Panc1 (cell line): ENCODE results near the gene PEX7. TPM values are rescaled to one million over a fixed set of nuclear protein-coding genes. Genes with fewer than 3 reads are reported as not detected.

Experiments
- ATAC-seq: fragments of 200-7000 bp; cut with Tn5 transposase; 2 replicates; pipeline ENCODE4 v1.9.1; 2020; ENCODE audit warnings: mild to moderate bottlenecking, moderate library complexity
- BruUV-seq: library from RNA; stranded (reverse); fragments of 400-500 nt; replicated peaks from 2 replicates; lab custom pipeline; 2021; lab: Mats Ljungman, UMichigan
- CTCF ChIA-PET: fragments of 300-600 bp; sonication (Branson Sonifier 250); formaldehyde crosslinking; loops from one replicate; lab custom pipeline; 2022; ENCODE audit warnings: antibody characterized with exemption; lab: Charles Lee
- POLR2A ChIA-PET: fragments of 300-600 bp; sonication (Branson Sonifier 250); formaldehyde crosslinking; loops from one replicate; lab custom pipeline; 2022; ENCODE audit warnings: antibody characterized with exemption; lab: Charles Lee
- DNase-seq: peaks from one replicate; pipeline ENCODE4 v3.0.0-alpha.2; 2010; ENCODE audit warnings: low read depth, low spot score
- H3K27ac ChIP-seq: 2 replicates; pipeline ENCODE4 v1.5.1; 2011; ENCODE audit warnings: mild to moderate bottlenecking, low read length, inconsistent platforms
- H3K27me3 ChIP-seq: fragments of 200-500 bp; sonication (Bioruptor generic); 2 replicates; pipeline ENCODE4 v1.6.0; 2014; ENCODE audit warnings: low read length, inconsistent platforms; ENCODE audit not compliant: control insufficient read depth, insufficient read depth
- H3K36me3 ChIP-seq: fragments of 200-500 bp; sonication (Bioruptor generic); 2 replicates; pipeline ENCODE4 v1.5.1; 2014; ENCODE audit warnings: inconsistent platforms, mild to moderate bottlenecking, low read length, moderate library complexity; ENCODE audit not compliant: control insufficient read depth, insufficient read depth
- H3K4me1 ChIP-seq: 2 replicates; pipeline ENCODE4 v1.5.1; 2011; ENCODE audit warnings: inconsistent platforms, mild to moderate bottlenecking, low read length, moderate library complexity; ENCODE audit not compliant: control insufficient read depth, insufficient read depth
- H3K4me3 ChIP-seq, 2 experiments: 2 replicates each; pipeline ENCODE4 v1.5.1; 2011 to 2012; ENCODE audit warnings: low read depth in 2 of 2, low read length in 2 of 2, mild to moderate bottlenecking in 2 of 2, inconsistent platforms in 1 of 2, moderate library complexity in 1 of 2
- H3K9me3 ChIP-seq: fragments of 200-500 bp; sonication (Bioruptor generic); 2 replicates; pipeline ENCODE4 v1.5.1; 2014; ENCODE audit warnings: low read depth, mild to moderate bottlenecking, inconsistent platforms, low read length, moderate library complexity; ENCODE audit not compliant: control insufficient read depth, insufficient read depth
- POLR2AphosphoS5 ChIP-seq: IDR thresholded peaks from 2 replicates; pipeline ENCODE4 v1.6.1; 2012; ENCODE audit warnings: mild to moderate bottlenecking, low read depth, low read length, moderate library complexity
- REST ChIP-seq, 2 experiments: IDR thresholded peaks; 2 replicates each; pipeline ENCODE4 v1.6.1; 2011 to 2012; ENCODE audit warnings: low read depth in 2 of 2, control low read depth in 1 of 2, low read length in 1 of 2, mild to moderate bottlenecking in 1 of 2, moderate library complexity in 1 of 2; ENCODE audit not compliant: insufficient read depth in 1 of 2
- SIN3A ChIP-seq: IDR thresholded peaks from 2 replicates; pipeline ENCODE4 v1.6.1; 2012; ENCODE audit warnings: low read depth, mild to moderate bottlenecking, low read length, moderate library complexity, borderline replicate concordance; ENCODE audit not compliant: insufficient read depth
- TCF7L2 ChIP-seq: IDR thresholded peaks from 2 replicates; pipeline ENCODE4 v1.6.1; 2011; ENCODE audit warnings: mild to moderate bottlenecking, low read depth, low read length, inconsistent platforms
- in situ Hi-C: cut with HindIII; loops from 2 replicates; pipeline ENCODE4 v1.10.0; 2016; ENCODE audit warnings: low sequenced_read_pairs, low pct_unique_long_range_greater_than_20kb
- intact Hi-C: fragments of 100-400 bp; cut with micrococcal nuclease; formaldehyde crosslinking; loops from one replicate; pipeline ENCODE4 v1.10.0; 2022; ENCODE audit not compliant: unreplicated experiment
- total RNA-seq: library from RNA; stranded (reverse); gene quantifications from one replicate; pipeline ENCODE4 v1.2.1, GENCODE V29; 2021; ENCODE audit not compliant: unreplicated experiment
- TF ChIP-seq, protein P1 (sequence below): fragments of 450-650 bp; IDR thresholded peaks from 2 replicates; pipeline ENCODE4 v1.5.1; 2017; ENCODE audit warnings: mild to moderate bottlenecking

The PEX7 gene
- total RNA-seq, 1 experiment from 2014 or later: 8.8 TPM

- Histone ChIP-seq H3K36me3 (no peaks in the 10 kb centered on the region; the same call in 1 of the 2 replicates), H3K27ac (no peak overlapping the region), H3K4me1 (no peaks in the 10 kb centered on the region), H3K9me3 (no peaks in the 10 kb centered on the region), H3K27me3 (no peaks in the 10 kb centered on the region), H3K4me3 (no peak overlapping the region)
- TF ChIP-seq TCF7L2 (no peak), SIN3A (no peak), POLR2AphosphoS5 (no peak), REST (IDR thresholded peaks at IDR 0.05; ENCODE audit: insufficient read depth in 1 of 2, low read depth in 2 of 2, low read length in 1 of 2) (no peak)
- TF ChIP-seq, protein P1, sequence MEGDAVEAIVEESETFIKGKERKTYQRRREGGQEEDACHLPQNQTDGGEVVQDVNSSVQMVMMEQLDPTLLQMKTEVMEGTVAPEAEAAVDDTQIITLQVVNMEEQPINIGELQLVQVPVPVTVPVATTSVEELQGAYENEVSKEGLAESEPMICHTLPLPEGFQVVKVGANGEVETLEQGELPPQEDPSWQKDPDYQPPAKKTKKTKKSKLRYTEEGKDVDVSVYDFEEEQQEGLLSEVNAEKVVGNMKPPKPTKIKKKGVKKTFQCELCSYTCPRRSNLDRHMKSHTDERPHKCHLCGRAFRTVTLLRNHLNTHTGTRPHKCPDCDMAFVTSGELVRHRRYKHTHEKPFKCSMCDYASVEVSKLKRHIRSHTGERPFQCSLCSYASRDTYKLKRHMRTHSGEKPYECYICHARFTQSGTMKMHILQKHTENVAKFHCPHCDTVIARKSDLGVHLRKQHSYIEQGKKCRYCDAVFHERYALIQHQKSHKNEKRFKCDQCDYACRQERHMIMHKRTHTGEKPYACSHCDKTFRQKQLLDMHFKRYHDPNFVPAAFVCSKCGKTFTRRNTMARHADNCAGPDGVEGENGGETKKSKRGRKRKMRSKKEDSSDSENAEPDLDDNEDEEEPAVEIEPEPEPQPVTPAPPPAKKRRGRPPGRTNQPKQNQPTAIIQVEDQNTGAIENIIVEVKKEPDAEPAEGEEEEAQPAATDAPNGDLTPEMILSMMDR: no peak
- ATAC-seq (no peak), DNase-seq (no peak)
- in situ Hi-C loops: no loop called here
- BruUV-seq: no TSS peak
- intact Hi-C loops: no loop called here
- CTCF ChIA-PET: no interaction called here
- POLR2A ChIA-PET: no interaction called here
These were observed 67.9 kb downstream of the PEX7 start for GRCh38 chr6:136890194-136890839.

DNA sequence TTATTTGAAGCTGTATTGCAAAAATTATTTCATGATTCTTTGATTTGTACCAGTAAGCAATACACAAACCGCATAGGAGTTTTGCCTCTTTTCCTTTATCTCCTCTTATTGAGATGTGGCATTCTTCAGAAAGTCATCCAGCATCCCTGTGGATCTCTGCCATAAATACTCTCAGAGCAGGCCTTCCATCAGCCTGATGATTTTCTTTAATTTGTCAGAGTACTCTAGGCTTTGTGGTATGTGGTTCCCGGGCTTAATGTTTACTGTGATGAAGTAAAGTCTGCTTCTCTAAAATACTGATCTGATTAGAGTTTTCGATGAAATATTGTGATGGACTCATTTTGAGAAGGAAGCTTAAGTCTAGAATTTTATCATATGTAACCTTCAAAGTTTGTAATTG, 68.6 kb downstream of the PEX7 start:
- Histone ChIP-seq H3K27me3 (no peaks in the 10 kb centered on the region), H3K9me3 (no peaks in the 10 kb centered on the region), H3K27ac (no peak overlapping the region), H3K36me3 (no peaks in the 10 kb centered on the region; the same call in 1 of the 2 replicates), H3K4me3 (no peak overlapping the region), H3K4me1 (no peaks in the 10 kb centered on the region)
- ATAC-seq (no peak), DNase-seq (no peak)
- no peak for TF ChIP-seq REST (IDR thresholded peaks at IDR 0.05; ENCODE audit: insufficient read depth in 1 of 2, low read depth in 2 of 2, low read length in 1 of 2)
- no peak for TF ChIP-seq TCF7L2
- ChIA-PET CTCF (no interaction called here), POLR2A (no interaction called here)
- in situ Hi-C loops: no loop called here
- BruUV-seq: no TSS peak
- intact Hi-C loops: no loop called here
